ENCODE data around the gene NRDC.

The NRDC gene

GRCh38 chr1:51902456-51902855 lies 23.9 kb upstream of the NRDC start:
- Histone ChIP-seq H3K9ac (ENCODE audit: low read depth, low read length, poor library complexity, severe bottlenecking) (no peak overlapping the region), H3K36me3 (ENCODE audit: insufficient read depth, low read length) (no peaks in the 10 kb centered on the region), H3K27me3 (ENCODE audit: insufficient read depth, low read length, poor library complexity, severe bottlenecking) (no peaks in the 10 kb centered on the region), H3F3A (ENCODE audit: low read depth) (no peaks in the 10 kb centered on the region), H4K20me1 (ENCODE audit: insufficient read depth, low read length, poor library complexity, severe bottlenecking) (no peaks in the 10 kb centered on the region), H3K9me3 (ENCODE audit: insufficient read depth, low read depth, low read length) (no peaks in the 10 kb centered on the region), H3K4me2 (ENCODE audit: low read depth, low read length, poor library complexity, severe bottlenecking) (no peak overlapping the region), H2AFZ (ENCODE audit: low read length) (no peak overlapping the region), H3K9me2 (replicated peaks; ENCODE audit: low read depth, low read length) (no peaks in the 10 kb centered on the region), H3K4me3 (ENCODE audit: low read length, poor library complexity, severe bottlenecking) (no peak overlapping the region), H3K79me2 (ENCODE audit: insufficient read depth, low read length) (no peaks in the 10 kb centered on the region), H3K4me1 (ENCODE audit: insufficient read depth, low read length, poor library complexity, severe bottlenecking) (no peaks in the 10 kb centered on the region)
- TF ChIP-seq EZH2phosphoT487 (IDR thresholded peaks at IDR 0.05; ENCODE audit: borderline replicate concordance) (no peak), CTCF (conservative IDR thresholded peaks at IDR 0.05; ENCODE audit: low read length) (no peak)

GRCh38 chr1:51901151-51901550 lies 22.6 kb upstream of the NRDC start:
- Histone ChIP-seq H3K9me3 (ENCODE audit: insufficient read depth, low read depth, low read length) (no peaks in the 10 kb centered on the region), H3K9ac (ENCODE audit: low read depth, low read length, poor library complexity, severe bottlenecking) (no peak overlapping the region), H3K27me3 (ENCODE audit: insufficient read depth, low read length, poor library complexity, severe bottlenecking) (no peaks in the 10 kb centered on the region), H3K4me2 (ENCODE audit: low read depth, low read length, poor library complexity, severe bottlenecking) (no peak overlapping the region), H3K36me3 (ENCODE audit: insufficient read depth, low read length) (no peaks in the 10 kb centered on the region), H3K79me2 (ENCODE audit: insufficient read depth, low read length) (no peaks in the 10 kb centered on the region), H3K4me3 (ENCODE audit: low read length, poor library complexity, severe bottlenecking) (no peak overlapping the region), H2AFZ (ENCODE audit: low read length) (no peak overlapping the region), H3K9me2 (replicated peaks; ENCODE audit: low read depth, low read length) (no peaks in the 10 kb centered on the region), H3K4me1 (ENCODE audit: insufficient read depth, low read length, poor library complexity, severe bottlenecking) (no peaks in the 10 kb centered on the region), H4K20me1 (ENCODE audit: insufficient read depth, low read length, poor library complexity, severe bottlenecking) (no peaks in the 10 kb centered on the region), H3F3A (ENCODE audit: low read depth) (no peaks in the 10 kb centered on the region)
- no peak for TF ChIP-seq CTCF (conservative IDR thresholded peaks at IDR 0.05; ENCODE audit: low read length)
- TF ChIP-seq EZH2phosphoT487 (IDR thresholded peaks at IDR 0.05; ENCODE audit: borderline replicate concordance): no peak

DNA sequence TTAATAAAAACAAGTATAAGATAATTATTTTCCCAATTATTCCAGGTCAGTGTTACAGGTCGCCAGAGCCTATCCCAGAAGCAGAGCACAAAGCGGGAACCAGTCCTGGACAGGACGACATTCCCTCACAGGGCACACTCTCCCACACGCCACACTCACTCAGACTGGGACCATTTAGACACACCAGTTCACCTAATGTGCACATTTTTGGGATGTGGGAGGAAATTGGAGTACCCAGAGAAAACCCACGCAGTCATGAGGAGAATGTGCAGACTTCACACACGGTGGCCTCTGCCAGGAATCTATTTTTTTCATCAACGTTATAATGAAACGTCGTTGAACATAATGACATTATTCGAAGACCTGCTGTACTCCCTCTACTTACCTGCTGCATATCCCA lies 20.5 kb upstream of the NRDC start:
- Histone ChIP-seq H2AFZ (ENCODE audit: low read length) (no peak overlapping the region), H3K4me1 (ENCODE audit: insufficient read depth, low read length, poor library complexity, severe bottlenecking) (no peaks in the 10 kb centered on the region), H3K9me2 (replicated peaks; ENCODE audit: low read depth, low read length) (no peaks in the 10 kb centered on the region), H3K4me3 (ENCODE audit: low read length, poor library complexity, severe bottlenecking) (no peak overlapping the region), H3K4me2 (ENCODE audit: low read depth, low read length, poor library complexity, severe bottlenecking) (no peak overlapping the region), H3K27me3 (ENCODE audit: insufficient read depth, low read length, poor library complexity, severe bottlenecking) (no peaks in the 10 kb centered on the region), H3K79me2 (ENCODE audit: insufficient read depth, low read length) (no peaks in the 10 kb centered on the region), H3K9me3 (ENCODE audit: insufficient read depth, low read depth, low read length) (no peaks in the 10 kb centered on the region), H3K36me3 (ENCODE audit: insufficient read depth, low read length) (no peaks in the 10 kb centered on the region), H4K20me1 (ENCODE audit: insufficient read depth, low read length, poor library complexity, severe bottlenecking) (no peaks in the 10 kb centered on the region), H3F3A (ENCODE audit: low read depth) (no peaks in the 10 kb centered on the region), H3K9ac (ENCODE audit: low read depth, low read length, poor library complexity, severe bottlenecking) (no peak overlapping the region)
- no peak for TF ChIP-seq CTCF (conservative IDR thresholded peaks at IDR 0.05; ENCODE audit: low read length)
- no peak for TF ChIP-seq EZH2phosphoT487 (IDR thresholded peaks at IDR 0.05; ENCODE audit: borderline replicate concordance)
